Measurements from ENCODE around the gene LAMA2. TPM values are rescaled to one million over a fixed set of nuclear protein-coding genes. Genes with fewer than 3 reads are reported as not detected.

LAMA2 gene
- polyA plus RNA-seq, 3 donors, result not detected

DNA sequence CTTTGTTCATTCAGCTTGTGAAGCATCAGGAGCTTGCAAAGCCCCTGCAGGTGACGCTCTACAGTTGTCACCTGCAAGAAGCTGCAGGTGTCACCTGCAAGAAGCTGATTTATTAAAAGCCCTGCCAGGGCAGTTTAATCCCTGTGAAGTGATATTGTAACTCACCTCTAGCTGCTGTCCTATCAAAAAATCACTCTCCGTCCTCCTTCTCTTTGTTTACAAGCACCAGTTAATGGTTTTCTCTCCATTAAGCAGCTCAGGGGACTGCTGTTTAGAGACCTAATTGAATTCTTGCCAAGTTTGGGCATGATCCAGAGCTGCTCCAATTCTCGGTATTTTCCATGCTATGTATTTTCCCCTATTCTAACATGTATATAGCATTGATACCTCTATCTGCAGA is 481.1 kb downstream of the LAMA2 start:
- DNase-seq, result no peak
- 93% methylated on average over 2 of the region's 3 CpGs for WGBS (ENCODE audit: insufficient coverage)
- H3K4me1 Mint-ChIP-seq, result no peaks in the 10 kb centered on the region
- H3K27ac Mint-ChIP-seq, result no peak overlapping the region
- peaks cover 0 to 2% (median 0%) of the 10 kb centered on the region in 7 donors for H3K9me3 Mint-ChIP-seq
- H3K4me3 ChIP-seq (replicated peaks in 1 of 3; ENCODE audit: low read depth in 2 of 3, low read length in 3 of 3), result no peak overlapping the region
- H3K4me2 ChIP-seq (replicated peaks; ENCODE audit: extremely low read depth, low read length, poor library complexity, severe bottlenecking), result no peak overlapping the region
- no peak overlapping the region for H2AFZ ChIP-seq (ENCODE audit: insufficient read depth, low read depth, low read length, poor library complexity, severe bottlenecking)
- H3K9me3 ChIP-seq (replicated peaks in 1 of 2; ENCODE audit: control insufficient read depth in 1 of 2, insufficient read depth in 1 of 2, low read length in 2 of 2), result no peaks in the 10 kb centered on the region
- no peaks in the 10 kb centered on the region for H3K36me3 ChIP-seq (replicated peaks in 1 of 2; ENCODE audit: control insufficient read depth in 1 of 2, insufficient read depth in 2 of 2, low read length in 2 of 2)
- TF ChIP-seq, protein P1, sequence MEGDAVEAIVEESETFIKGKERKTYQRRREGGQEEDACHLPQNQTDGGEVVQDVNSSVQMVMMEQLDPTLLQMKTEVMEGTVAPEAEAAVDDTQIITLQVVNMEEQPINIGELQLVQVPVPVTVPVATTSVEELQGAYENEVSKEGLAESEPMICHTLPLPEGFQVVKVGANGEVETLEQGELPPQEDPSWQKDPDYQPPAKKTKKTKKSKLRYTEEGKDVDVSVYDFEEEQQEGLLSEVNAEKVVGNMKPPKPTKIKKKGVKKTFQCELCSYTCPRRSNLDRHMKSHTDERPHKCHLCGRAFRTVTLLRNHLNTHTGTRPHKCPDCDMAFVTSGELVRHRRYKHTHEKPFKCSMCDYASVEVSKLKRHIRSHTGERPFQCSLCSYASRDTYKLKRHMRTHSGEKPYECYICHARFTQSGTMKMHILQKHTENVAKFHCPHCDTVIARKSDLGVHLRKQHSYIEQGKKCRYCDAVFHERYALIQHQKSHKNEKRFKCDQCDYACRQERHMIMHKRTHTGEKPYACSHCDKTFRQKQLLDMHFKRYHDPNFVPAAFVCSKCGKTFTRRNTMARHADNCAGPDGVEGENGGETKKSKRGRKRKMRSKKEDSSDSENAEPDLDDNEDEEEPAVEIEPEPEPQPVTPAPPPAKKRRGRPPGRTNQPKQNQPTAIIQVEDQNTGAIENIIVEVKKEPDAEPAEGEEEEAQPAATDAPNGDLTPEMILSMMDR (IDR thresholded peaks at IDR 0.05), result no peak
- no peak overlapping the region for H3K4me3 Mint-ChIP-seq
- H3K9ac ChIP-seq (ENCODE audit: insufficient read depth, low read length, poor library complexity, severe bottlenecking), result no peak overlapping the region
- no peaks in the 10 kb centered on the region for H4K20me1 ChIP-seq (ENCODE audit: insufficient read depth, low read length)
- H3K79me2 ChIP-seq (ENCODE audit: insufficient read depth, low read length), result no peaks in the 10 kb centered on the region
- no peak overlapping the region for H3K27ac ChIP-seq (ENCODE audit: low read depth in 1 of 2, low read length in 2 of 2)
- H3K4me1 ChIP-seq (ENCODE audit: control insufficient read depth in 1 of 2, insufficient read depth in 2 of 2, low read length in 2 of 2), result no peaks in the 10 kb centered on the region
- H3K36me3 Mint-ChIP-seq, result no peaks in the 10 kb centered on the region
- intact Hi-C loops (cut with micrococcal nuclease), result no loop called here
- H3K27me3 ChIP-seq (ENCODE audit: control insufficient read depth in 2 of 2, insufficient read depth in 2 of 2, low read length in 2 of 2), result no peaks in the 10 kb centered on the region
- peaks cover 0 to 6% (median 5%) of the 10 kb centered on the region in 3 donors for H3K27me3 Mint-ChIP-seq (ENCODE audit: low read depth in 3 of 3)

DNA sequence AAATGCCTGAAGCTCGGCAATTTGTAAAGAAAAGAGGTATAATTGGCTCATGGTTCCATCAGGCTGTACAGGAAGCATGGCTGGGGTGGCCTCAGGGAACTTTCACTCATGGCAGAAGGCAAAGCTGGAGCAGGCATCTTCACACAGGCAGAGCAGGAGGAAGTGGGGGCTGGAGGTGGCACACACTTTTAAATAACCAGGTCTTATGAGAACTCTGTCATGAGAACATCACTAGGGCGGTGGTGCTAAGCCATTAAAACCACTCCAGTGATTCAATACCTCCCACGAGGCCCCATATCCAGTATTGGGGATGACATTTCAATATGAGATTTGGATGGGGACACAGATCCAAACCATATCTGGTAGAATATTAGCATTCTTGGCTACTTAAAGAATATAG is 481.8 kb downstream of the LAMA2 start:
- Histone ChIP-seq H3K27me3 (ENCODE audit: control insufficient read depth in 2 of 2, insufficient read depth in 2 of 2, low read length in 2 of 2) (no peaks in the 10 kb centered on the region), H4K20me1 (ENCODE audit: insufficient read depth, low read length) (no peaks in the 10 kb centered on the region), H3K4me3 (replicated peaks in 1 of 3; ENCODE audit: low read depth in 2 of 3, low read length in 3 of 3) (no peak overlapping the region), H3K4me2 (replicated peaks; ENCODE audit: extremely low read depth, low read length, poor library complexity, severe bottlenecking) (no peak overlapping the region), H3K36me3 (replicated peaks in 1 of 2; ENCODE audit: control insufficient read depth in 1 of 2, insufficient read depth in 2 of 2, low read length in 2 of 2) (no peaks in the 10 kb centered on the region), H3K79me2 (ENCODE audit: insufficient read depth, low read length) (no peaks in the 10 kb centered on the region), H2AFZ (ENCODE audit: insufficient read depth, low read depth, low read length, poor library complexity, severe bottlenecking) (no peak overlapping the region), H3K4me1 (ENCODE audit: control insufficient read depth in 1 of 2, insufficient read depth in 2 of 2, low read length in 2 of 2) (no peaks in the 10 kb centered on the region), H3K27ac (ENCODE audit: low read depth in 1 of 2, low read length in 2 of 2) (no peak overlapping the region), H3K9ac (ENCODE audit: insufficient read depth, low read length, poor library complexity, severe bottlenecking) (no peak overlapping the region), H3K9me3 (replicated peaks in 1 of 2; ENCODE audit: control insufficient read depth in 1 of 2, insufficient read depth in 1 of 2, low read length in 2 of 2) (no peaks in the 10 kb centered on the region)
- 88% methylated on average over 1 of the region's 3 CpGs for WGBS (ENCODE audit: insufficient coverage)
- Mint-ChIP-seq H3K9me3 (peaks cover 0 to 2% (median 0%) of the 10 kb centered on the region in 7 donors), H3K4me3 (no peak overlapping the region), H3K27me3 (ENCODE audit: low read depth in 3 of 3) (peaks cover 0 to 6% (median 5%) of the 10 kb centered on the region in 3 donors), H3K36me3 (no peaks in the 10 kb centered on the region), H3K27ac (no peak overlapping the region), H3K4me1 (no peaks in the 10 kb centered on the region)
- TF ChIP-seq, protein P1 (IDR thresholded peaks at IDR 0.05), result no peak
- DNase-seq, result no peak
- intact Hi-C loops (cut with micrococcal nuclease), result no loop called here
